OCI-LY1 (cell line): ENCODE measurements around the gene TBPL1.

Experiments
- H2AFZ ChIP-seq: fragments of 200-600 bp; sonication (generic), shearing (Covaris generic); 2 replicates; pipeline ENCODE4 v1.6.0; 2014; ENCODE audit warnings: antibody characterized with exemption, mild to moderate bottlenecking, low read length
- H3F3A ChIP-seq: fragments of 200-600 bp; sonication (generic), shearing (Covaris generic); 2 replicates; pipeline ENCODE4 v1.6.0; 2014; ENCODE audit warnings: mild to moderate bottlenecking, antibody characterized with exemption, low read length, moderate library complexity; ENCODE audit not compliant: insufficient read depth
- H3K27ac ChIP-seq: fragments of 200-600 bp; sonication (generic); 2 replicates; pipeline ENCODE4 v1.5.1; 2014; ENCODE audit warnings: low read length, mixed run types, mild to moderate bottlenecking, low read depth; ENCODE audit not compliant: poor library complexity, severe bottlenecking
- H3K27me3 ChIP-seq: fragments of 200-600 bp; sonication (generic); 2 replicates; pipeline ENCODE4 v1.6.0; 2014; ENCODE audit warnings: antibody characterized with exemption, mild to moderate bottlenecking, low read length, moderate library complexity; ENCODE audit not compliant: insufficient read depth
- H3K36me3 ChIP-seq: fragments of 200-600 bp; sonication (generic); 2 replicates; pipeline ENCODE4 v1.6.1; 2014; ENCODE audit warnings: mild to moderate bottlenecking, antibody characterized with exemption, low read length, moderate library complexity, mixed read lengths; ENCODE audit not compliant: insufficient read depth
- H3K4me1 ChIP-seq: fragments of 200-600 bp; sonication (generic); 2 replicates; pipeline ENCODE4 v1.5.1; 2014; ENCODE audit warnings: mild to moderate bottlenecking, low read length, moderate library complexity; ENCODE audit not compliant: insufficient read depth, severe bottlenecking
- H3K4me2 ChIP-seq: fragments of 200-600 bp; sonication (generic), shearing (Covaris generic); 2 replicates; pipeline ENCODE4 v1.6.1; 2014; ENCODE audit warnings: low read length
- H3K4me3 ChIP-seq: fragments of 200-600 bp; sonication (generic); 2 replicates; pipeline ENCODE4 v1.5.1; 2014; ENCODE audit warnings: low read length, low read depth, mild to moderate bottlenecking, mixed read lengths; ENCODE audit not compliant: poor library complexity, severe bottlenecking
- H3K79me2 ChIP-seq: fragments of 200-600 bp; shearing (Covaris generic); 2 replicates; pipeline ENCODE4 v1.6.1; 2016; ENCODE audit warnings: mixed run types, low read length, mixed read lengths; ENCODE audit not compliant: insufficient read depth
- H3K9ac ChIP-seq: fragments of 200-600 bp; sonication (generic), shearing (Covaris generic); 2 replicates; pipeline ENCODE4 v1.6.1; 2014; ENCODE audit warnings: mild to moderate bottlenecking, low read length, mixed read lengths
- H3K9me2 ChIP-seq: fragments of 200-600 bp; sonication (generic), shearing (Covaris generic); 2 replicates; pipeline ENCODE4 v1.6.1; 2014; ENCODE audit warnings: low read depth, mild to moderate bottlenecking, low read length, mixed read lengths
- H3K9me3 ChIP-seq: fragments of 200-600 bp; shearing (Covaris generic); 2 replicates; pipeline ENCODE4 v1.6.1; 2014; ENCODE audit warnings: low read length, mixed read lengths
- H4K20me1 ChIP-seq: fragments of 200-600 bp; sonication (generic), shearing (Covaris generic); 2 replicates; pipeline ENCODE4 v1.6.0; 2016; ENCODE audit warnings: mild to moderate bottlenecking, low read length; ENCODE audit not compliant: insufficient read depth
- EZH2 ChIP-seq: fragments of 200-600 bp; sonication (generic), shearing (Covaris generic); IDR thresholded peaks from 2 replicates; pipeline ENCODE4 v1.8.0; 2017; ENCODE audit warnings: borderline replicate concordance, mixed run types, mild to moderate bottlenecking, antibody characterized with exemption, low read length, moderate library complexity, mixed read lengths
- TF ChIP-seq, protein P1 (sequence below): fragments of 200-600 bp; sonication (generic), shearing (Covaris generic); IDR thresholded peaks from 2 replicates; pipeline ENCODE4 v1.5.1; 2017; ENCODE audit warnings: mild to moderate bottlenecking, antibody characterized with exemption, low read length, moderate library complexity, mixed read lengths

Gene TBPL1

DNA sequence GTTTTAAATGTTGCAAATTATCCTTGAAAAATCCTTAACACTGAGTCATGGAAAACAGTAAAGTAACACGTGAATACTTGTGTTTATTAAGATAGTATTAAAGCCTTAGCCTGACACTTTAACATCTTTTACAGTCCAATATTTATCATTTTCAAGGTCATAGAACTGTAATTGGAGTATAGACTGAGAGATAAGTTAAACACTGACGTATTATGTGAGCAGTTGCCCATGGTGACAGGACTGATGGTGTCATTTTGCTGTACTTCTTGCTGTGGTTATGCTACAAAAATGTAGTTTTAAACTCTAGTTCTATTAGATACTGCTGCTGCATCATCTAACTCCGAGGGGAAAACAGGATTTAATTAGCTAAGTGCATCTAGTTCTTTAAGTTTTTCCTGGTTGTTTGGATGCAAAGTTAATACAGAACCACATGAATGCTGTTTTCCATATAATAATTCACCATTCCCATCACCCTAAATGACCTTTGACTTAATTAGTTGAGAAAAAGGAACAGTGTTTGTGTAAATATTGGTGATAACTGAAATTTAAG is 61.6 kb downstream of the TBPL1 start:
- Histone ChIP-seq H3K79me2 (no peaks in the 10 kb centered on the region), H3K27ac (no peak overlapping the region), H4K20me1 (no peaks in the 10 kb centered on the region), H3K9ac (no peak overlapping the region), H3K4me3 (no peak overlapping the region), H3K4me2 (no peak overlapping the region), H3K27me3 (no peaks in the 10 kb centered on the region; the same call in 1 of the 2 replicates), H3K36me3 (no peaks in the 10 kb centered on the region), H3F3A (no peaks in the 10 kb centered on the region), H3K4me1 (no peaks in the 10 kb centered on the region), H2AFZ (no peak overlapping the region), H3K9me2 (no peaks in the 10 kb centered on the region), H3K9me3 (no peaks in the 10 kb centered on the region)
- no peak for TF ChIP-seq EZH2
- TF ChIP-seq, protein P1, sequence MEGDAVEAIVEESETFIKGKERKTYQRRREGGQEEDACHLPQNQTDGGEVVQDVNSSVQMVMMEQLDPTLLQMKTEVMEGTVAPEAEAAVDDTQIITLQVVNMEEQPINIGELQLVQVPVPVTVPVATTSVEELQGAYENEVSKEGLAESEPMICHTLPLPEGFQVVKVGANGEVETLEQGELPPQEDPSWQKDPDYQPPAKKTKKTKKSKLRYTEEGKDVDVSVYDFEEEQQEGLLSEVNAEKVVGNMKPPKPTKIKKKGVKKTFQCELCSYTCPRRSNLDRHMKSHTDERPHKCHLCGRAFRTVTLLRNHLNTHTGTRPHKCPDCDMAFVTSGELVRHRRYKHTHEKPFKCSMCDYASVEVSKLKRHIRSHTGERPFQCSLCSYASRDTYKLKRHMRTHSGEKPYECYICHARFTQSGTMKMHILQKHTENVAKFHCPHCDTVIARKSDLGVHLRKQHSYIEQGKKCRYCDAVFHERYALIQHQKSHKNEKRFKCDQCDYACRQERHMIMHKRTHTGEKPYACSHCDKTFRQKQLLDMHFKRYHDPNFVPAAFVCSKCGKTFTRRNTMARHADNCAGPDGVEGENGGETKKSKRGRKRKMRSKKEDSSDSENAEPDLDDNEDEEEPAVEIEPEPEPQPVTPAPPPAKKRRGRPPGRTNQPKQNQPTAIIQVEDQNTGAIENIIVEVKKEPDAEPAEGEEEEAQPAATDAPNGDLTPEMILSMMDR: no peak

DNA sequence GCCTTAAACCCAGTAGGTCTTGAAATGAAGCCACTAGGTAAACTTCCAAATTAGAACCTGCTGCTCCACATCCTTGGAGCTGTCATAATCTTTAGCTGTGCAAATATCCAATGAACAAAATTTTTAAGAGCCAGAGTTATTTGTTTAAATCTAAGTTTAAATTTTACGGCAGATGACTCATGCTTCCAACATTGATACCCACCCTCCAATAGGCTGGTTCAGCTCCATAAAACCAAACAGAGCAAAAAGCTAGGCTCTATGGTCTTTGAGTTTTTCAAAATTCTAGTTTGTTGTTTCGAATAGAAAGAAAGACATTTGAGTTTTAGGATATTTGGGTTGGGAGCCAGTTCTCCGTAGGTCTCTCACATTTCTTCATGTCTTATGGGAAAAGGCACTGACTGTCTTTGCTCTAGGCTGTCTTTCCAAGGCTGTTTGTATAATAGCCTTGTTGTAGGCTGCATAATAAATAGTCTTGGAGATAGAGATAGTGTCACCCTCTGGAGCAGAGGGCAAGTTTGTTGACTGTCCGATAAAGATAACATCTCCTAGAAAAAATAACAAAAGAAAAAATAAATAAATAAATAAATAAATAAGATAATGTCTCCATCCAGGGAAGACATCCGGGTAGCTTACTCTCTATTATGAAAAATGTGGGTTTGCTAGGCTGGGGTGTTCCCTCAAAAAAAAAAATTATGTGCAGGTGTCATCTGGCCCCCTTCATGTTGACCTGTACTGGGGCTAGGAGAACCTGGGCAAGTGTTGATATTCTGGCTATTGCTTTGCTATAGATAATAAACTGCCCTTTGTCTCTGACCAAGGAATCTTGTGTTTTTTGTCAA is 62.9 kb downstream of the TBPL1 start:
- TF ChIP-seq, protein P1: no peak
- TF ChIP-seq EZH2: no peak
- Histone ChIP-seq H3K9me3 (no peaks in the 10 kb centered on the region), H3K27me3 (no peaks in the 10 kb centered on the region), H3K36me3 (no peaks in the 10 kb centered on the region), H3K27ac (no peak overlapping the region), H3F3A (no peaks in the 10 kb centered on the region), H3K79me2 (no peaks in the 10 kb centered on the region), H3K4me2 (no peak overlapping the region), H3K4me1 (no peaks in the 10 kb centered on the region), H3K9ac (no peak overlapping the region), H4K20me1 (no peaks in the 10 kb centered on the region), H2AFZ (no peak overlapping the region), H3K9me2 (no peaks in the 10 kb centered on the region), H3K4me3 (no peak overlapping the region)

DNA sequence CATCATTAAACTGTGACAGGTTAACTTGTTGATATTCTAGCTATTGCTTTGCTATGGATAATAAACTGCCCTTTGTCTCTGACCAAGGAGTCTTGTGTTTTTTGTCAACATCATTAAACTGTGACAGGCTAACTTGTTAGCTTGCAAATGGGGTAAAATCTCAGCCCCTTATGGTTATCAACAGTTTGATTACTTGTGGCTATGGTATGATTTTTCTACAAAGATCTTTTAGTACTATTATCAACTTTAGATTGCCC is 63.5 kb downstream of the TBPL1 start:
- Histone ChIP-seq H3K4me3 (no peak overlapping the region), H3F3A (no peaks in the 10 kb centered on the region), H3K9ac (no peak overlapping the region), H3K36me3 (no peaks in the 10 kb centered on the region), H3K9me2 (no peaks in the 10 kb centered on the region), H3K27me3 (no peaks in the 10 kb centered on the region), H4K20me1 (no peaks in the 10 kb centered on the region), H3K4me1 (no peaks in the 10 kb centered on the region), H3K4me2 (no peak overlapping the region), H3K79me2 (no peaks in the 10 kb centered on the region), H3K27ac (no peak overlapping the region), H3K9me3 (no peaks in the 10 kb centered on the region), H2AFZ (no peak overlapping the region)
- no peak for TF ChIP-seq EZH2
- TF ChIP-seq, protein P1: no peak
